Stimulated activated CD8-positive, alpha-beta memory T cell treated with anti-CD3 and anti-CD28 coated beads, Interleukin-4, amount 100 ng/mL, for 4 hours (primary cell): Measurements from ENCODE around the gene MCM3AP.
"Not testable (repeated sequence)": the region's sequence is repeated elsewhere in the genome, so short reads cannot be mapped to it uniquely, and the experiment has no call there.

Experiments used
- DNase-seq, 2 donors: peaks; one replicate each; pipeline ENCODE4 v3.0.0-alpha.2; 2020; ENCODE audit warnings: low read depth in 2 of 2, low spot score in 1 of 2

Gene MCM3AP

DNA sequence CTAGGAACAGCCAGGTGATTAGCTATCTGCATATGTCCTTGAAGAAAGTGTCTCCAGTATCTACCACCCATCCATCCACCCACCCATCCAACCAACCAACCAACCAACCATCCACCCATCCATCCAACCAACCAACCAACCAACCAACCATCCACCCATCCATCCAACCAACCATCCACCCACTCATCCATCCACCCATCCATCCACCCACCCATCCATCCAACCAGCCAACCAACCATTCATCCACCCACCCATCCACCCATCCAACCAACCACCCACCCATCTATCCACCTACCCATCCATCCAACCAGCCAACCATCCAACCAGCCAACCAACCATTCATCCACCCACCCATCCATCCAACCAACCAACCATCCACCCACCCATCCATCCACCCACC is 26.2 kb upstream of the MCM3AP start:
- no peak for DNase-seq

DNA sequence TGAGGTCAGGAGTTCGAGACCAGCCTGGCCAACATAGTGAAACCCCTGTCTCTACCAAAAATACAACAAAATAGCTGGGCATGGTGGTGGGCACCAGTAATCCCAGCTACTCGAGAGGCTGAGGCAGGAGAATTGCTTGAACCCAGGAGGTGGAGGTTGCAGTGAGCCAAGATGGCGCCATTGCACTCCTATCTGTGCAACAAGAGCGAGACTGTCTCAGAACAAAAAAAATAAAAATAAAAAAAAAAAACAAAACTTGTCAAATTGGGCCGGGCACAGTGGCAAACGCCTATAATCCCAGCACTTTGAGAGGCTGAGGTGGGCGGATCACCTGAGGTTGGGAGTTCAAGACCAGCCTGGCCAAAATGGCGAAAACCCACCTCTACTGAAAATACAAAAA is 24.8 kb upstream of the MCM3AP start:
- DNase-seq: not testable (repeated sequence)

DNA sequence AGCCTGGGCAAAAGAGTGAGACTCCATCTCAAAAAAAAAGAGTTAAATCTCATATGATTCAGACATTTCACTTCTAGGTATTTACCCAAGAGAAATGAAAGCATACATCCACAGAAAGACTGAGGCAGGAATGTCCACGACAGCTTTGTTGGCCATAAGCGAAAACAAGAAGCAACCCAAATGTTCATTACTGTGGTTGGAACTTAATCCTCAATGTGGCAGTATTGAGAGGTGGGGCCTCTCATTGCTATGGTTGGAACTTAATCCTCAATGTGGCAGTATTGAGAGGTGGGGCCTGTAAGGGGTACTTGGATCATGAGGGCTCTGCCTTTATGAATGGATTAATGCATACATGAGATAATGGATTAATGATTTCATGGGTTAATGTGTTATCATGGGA is 23.0 kb upstream of the MCM3AP start:
- DNase-seq: no peak

DNA sequence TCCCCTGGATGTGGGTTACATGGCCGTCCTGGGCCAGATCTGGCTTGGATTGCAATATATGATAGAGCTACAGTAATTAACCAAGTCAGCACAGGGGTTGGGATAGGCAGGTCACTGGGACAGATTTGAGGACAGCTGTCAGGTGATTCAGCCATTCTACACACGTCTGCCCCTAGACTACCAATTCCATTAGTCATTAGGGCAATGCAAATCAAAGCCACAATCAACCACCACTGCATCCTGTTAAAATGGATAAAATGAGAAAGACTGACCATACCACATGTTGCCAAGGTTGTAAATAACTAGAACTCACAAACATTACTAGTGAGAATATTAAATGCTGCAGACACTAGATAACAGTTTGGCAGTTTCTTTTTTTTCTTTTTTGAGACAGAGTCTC is 22.2 kb upstream of the MCM3AP start:
- no peak for DNase-seq

DNA sequence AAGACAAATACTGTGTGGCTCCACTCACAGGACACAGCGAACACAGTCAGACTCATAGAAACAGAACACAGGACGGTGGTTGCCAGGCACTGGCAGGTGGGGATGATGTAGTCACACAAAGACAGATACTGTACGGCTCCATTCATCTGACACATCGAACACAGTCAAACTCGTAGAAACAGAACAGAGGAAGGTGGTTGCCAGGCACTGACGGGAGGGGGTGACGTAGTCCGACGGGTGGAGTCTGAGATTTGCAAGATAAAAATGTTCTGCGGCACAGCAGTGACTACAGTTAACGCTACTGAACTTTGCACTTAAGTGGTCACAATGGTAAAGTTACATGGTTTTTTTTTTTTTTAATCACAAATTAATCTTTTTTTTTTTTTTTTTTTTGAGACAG is 19.5 kb upstream of the MCM3AP start:
- no peak for DNase-seq

DNA sequence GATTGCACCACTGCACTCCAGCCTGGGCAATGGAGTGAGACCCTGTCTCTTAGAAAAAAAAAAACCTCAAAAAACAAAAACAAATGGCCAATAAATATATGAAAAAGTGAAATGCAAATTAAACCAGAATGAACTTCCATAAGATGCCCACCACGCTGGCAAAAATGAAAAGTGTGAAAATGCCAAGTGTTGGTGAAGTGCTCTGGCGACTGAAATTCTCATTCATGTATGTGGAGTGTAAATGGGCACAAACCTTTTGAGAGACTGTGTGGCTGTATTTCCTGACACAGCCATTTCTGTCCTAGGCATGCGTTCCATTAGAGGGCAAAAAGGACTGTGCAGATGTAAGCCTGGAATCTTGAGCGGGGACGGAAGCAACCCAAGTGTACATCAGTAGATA is 19.0 kb upstream of the MCM3AP start:
- no peak for DNase-seq

DNA sequence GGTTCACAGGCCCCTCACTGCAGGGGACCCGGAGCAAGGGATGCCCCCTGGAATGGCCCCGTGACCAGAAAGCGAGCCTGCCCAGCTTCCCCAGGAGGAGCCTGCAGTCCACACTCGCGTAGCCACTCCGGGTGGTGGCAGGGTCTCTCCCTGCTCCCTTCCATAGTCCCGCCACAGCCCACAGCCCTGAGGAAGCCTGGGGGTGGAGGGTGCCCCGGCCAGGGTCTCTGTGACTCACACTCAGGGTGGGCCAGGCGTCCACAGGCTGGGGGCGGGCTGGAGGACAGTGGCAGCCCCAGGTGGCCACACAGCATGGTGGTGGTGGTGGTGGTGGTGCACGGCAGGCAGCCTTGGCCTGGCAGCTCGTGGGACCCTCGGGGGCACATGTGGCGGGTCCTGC is 16.3 kb upstream of the MCM3AP start:
- no peak for DNase-seq

DNA sequence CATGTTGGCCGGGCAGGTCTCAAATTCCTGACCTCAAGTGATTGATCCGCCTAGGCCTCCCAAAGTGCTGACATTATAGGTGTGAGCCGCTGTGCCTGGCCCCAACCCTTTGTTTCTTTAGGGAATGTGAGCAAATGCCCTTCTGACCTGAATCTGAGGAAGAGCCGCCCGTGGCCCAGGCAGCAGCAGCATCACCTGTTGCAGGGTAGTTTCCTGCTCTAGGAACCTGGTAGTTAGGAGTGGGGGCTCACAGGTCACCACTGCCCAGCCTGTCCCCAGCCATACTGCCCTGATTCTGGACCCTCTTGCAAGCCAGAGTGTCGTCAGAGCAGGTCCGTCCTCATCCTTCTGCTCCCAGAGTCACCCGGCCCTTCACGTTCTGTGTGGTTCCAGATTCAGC is 13.8 kb upstream of the MCM3AP start:
- DNase-seq: no peak

DNA sequence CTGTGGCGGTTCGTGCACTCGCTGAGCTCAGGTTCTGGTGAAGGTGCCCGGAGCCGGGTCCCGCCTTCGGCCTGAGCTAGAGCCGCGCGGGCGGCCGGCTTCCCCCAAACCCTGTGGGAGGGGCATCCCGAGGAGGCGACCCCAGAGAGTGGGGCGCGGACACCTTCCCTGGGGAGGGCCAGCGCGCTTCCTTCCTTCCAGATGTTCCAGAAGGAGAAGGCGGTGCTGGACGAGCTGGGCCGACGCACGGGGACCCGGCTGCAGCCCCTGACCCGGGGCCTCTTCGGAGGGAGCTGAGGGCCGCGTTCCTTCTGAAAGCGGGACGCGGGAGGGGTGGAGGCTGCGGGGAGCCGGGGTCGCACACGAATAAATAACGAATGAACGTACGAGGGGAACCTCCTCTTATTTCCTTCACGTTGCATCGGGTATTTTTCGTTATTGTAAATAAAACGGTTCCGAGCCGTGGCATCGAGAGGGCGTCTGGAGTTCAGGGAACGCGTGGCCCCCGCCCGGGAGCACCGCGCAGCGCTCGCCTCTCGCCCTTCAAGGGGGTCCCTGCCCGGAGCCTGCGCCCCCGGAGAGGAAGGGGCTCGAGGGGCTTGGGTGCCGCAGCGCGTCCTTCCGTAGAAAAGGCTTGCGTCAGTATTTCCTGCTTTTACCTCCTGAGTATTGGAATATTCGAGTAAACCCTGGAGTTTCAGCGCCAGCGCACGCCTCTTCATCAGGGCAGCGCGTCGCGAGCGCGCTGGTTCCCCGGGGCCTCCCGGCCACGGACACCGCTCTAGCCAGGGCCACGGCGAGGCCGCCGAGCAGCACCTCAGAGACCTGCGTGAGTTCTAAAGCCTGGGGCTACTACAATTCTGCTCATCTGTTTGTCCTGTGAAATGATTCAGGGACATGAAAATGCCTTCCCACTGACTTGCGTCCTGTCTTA is 12.2 kb upstream of the MCM3AP start:
- no peak for DNase-seq

DNA sequence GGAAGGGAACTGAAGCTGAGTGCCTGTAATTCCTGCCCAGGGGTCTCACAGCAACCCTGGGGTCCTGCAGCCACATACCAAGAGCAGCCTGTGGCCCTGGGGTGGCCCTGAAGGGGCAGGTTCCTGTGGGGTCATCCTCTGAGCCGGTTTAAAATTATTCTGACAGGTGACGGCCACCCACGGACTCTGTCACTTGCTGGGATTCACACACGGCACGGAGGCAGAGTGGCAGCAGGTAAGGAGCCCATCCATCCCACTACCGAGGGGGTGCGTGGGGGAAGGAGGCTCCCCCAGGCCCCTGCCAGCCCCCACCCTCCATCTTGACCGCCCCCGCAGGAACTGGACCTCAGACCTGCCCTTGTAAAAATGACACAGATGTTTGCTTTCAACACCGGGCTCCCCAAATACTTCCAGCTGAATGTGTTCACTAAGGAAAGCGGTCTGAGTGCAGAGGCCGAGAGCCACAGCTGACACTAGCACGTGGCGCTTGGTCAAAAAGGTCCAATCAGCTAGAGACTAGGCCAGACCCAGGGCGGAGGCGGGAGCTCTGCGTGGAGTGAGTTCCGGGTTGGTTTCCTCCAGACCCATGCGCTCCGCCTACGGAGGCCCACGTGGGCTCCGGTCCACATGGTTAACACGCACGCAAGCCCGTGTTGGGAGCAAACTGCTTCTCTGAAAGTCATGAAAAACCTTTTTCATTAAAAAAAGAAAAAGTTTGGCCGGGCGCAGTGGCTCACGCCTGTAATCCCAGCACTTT is 10.8 kb upstream of the MCM3AP start:
- DNase-seq: peak; percentile 29 to 35

DNA sequence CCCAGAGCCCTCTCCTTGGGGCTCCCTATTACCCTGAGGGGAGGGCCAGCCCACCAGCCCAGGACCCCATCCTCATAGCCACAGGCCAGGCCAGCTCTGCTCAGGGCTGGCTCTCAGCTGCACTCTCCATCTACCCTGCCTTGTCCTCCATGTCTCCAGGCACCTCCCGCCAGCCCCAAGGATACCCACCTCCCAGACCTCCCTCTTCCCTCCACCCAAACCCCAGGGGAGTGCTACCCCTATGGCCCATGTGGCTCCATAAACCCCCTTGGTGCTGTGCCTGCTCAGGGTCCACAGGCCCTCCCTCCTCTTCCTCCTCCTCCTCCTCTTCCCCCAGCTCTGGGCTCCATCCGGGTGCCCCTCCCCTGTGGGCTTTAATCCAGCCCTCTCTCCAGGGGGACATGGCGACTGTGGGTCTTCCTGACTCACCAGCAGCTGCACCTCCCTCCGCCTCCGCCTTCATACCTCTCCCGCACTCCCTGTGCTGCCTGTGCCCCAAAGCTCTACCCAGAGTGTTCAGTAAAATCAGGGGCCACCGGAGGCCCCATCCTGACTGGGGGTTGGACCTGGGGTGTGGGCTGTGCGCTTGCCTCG is 9.9 kb upstream of the MCM3AP start:
- DNase-seq: no peak

DNA sequence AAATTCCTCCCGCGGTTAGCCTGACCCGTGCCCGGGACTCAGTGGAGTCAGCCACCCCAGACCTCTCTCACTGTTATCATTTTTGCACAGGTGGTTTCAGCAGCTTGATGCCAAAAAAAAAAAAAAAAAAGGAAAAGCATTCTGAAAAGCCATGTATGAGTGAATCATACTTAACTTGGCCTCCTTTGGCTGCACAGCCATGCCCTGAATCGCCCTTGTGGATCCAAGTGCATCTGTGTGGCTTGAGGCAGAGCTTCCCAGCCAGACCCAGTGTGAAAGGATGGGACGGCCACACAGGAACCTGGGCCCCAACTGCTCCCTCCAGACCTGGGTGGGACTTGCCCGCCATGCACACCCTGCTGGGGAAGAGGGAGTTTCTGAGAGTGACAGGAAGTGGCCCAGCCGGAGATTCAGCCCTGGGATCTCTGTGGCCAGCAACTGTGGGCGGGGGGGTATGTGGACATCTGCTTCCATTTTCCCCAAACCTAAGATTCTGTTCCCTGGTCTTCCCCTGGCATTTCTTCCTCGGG is 9.3 kb upstream of the MCM3AP start:
- no peak for DNase-seq

DNA sequence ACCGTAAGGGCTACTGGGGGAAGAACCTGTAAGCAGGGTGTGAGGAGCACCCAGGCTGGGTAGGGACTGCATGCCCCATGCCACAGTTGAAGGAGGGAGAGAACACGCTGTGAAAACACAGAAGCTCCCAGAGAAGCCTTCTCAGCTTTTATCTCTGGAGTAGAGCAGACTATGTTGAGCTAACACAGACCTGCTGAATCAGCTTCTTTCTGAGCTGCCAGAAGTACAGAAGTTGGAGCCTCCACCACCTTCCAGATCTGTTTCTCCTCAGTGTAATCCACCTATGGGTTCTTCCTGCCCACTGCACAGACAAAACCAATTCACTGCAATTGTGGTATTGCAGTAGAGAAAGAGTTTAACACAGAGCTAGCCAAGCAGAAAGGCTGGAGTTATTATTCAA is 6.2 kb upstream of the MCM3AP start:
- no peak for DNase-seq

DNA sequence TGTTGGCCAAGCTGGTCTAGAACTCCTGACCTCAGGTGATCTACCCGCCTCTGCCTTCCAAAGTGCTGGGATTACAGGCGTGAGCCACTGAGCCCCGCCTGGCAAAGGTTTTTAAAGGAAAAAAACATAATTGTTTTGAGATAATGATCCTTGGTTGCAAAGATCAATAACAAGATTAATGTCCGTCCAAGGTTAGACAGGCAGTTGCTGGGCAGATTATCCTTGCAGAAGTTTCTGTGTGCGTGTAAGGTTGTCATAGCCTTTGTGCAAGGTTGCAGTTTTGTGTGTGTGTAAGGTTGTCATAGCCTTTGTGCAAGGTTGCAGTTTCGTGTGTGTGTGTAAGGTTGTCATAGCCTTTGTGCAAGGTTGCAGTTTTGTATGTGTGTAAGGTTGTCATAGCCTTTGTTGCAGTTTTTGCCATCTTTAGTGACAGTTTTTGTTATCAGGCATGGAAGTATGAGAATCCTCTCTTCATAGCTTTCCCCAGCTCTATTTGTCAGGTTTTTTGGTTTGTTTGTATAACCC is 4.3 kb upstream of the MCM3AP start:
- DNase-seq: no peak

DNA sequence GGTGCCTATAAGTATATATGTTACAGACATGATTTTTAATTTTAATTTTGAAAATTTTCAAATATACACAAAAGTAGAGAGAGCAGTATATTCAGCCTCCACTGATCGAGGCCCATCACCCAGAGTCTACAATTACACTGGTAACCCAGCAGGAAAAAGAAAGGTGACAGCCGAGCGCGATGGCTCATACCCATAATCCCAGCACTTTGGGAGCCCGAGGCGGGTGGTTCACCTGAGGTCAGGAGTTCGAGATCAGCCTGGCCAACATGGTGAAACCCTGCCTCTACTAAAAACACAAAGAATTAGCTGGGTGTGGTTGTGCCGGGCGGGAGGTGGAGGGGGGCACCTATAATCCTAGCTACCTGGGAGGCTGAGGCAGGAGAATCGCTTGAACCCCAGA is 2.1 kb upstream of the MCM3AP start:
- no peak for DNase-seq

DNA sequence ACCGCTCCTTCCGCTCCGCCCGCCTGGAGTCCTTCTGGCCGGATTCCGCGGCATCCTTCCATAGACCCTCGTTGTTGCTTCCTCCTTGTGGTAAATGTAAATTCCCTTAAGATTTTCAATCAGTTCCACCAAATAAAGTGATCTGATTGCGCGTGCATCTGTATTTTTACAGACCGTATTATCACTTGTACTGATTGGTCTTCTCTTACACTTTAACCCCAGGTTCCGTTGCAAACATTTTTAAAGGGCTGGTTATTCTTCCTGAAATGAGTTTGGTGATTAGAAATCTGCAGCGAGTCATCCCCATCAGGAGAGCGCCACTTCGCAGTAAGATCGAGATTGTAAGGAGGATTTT is 1.2 kb upstream of the MCM3AP start:
- no peak for DNase-seq

DNA sequence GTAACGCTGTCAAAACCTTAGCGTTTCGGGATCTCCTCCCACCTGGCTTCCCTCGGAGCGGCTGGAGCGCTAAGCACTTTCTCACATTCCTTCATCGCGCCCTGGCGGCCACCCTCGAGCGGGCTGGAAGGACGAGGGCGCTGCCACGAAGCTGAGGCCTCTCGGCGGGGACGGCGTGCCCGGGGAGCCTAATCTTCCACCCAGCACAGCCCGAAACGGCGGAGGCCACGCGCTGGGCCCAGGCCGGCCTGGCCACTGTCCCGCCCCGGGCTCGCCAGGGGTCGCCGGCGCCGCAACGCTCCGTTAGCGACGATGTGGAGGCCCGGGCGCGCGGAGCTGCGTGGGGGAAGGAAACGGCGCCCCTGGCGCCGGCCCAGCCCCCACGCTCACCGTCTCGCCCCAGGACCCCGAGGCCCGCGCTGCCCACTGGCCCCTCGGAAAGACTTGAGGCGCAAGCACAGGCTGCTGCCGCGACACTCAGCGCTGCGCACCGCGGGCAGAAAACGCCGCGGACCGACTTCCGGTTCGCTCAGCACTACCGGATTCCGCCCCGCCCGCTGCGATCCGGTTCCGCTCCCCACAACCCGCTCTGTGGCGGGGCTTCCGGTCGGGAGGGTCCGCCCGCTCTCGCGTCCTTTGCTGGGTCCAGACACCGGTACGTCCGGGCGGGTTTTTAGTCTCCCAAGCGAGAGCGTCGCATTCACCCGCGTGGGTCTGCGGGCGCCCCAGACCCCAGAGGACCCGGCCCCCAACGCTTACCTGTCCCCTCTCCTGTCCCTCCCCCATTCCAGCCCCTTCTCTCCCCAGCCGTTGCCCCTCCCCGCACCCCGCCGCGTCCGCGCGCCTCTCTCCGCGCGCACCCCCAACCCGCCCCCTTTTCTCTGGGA is 593 bp upstream of the MCM3AP start, which contains the start of gene YBEY:
Gene YBEY (plus strand): TSS at position 582 of the 887 bp plus-strand sequence. CDS start 572 bp downstream, outside the sequence.
- DNase-seq: peak; percentile 48 to 68

DNA sequence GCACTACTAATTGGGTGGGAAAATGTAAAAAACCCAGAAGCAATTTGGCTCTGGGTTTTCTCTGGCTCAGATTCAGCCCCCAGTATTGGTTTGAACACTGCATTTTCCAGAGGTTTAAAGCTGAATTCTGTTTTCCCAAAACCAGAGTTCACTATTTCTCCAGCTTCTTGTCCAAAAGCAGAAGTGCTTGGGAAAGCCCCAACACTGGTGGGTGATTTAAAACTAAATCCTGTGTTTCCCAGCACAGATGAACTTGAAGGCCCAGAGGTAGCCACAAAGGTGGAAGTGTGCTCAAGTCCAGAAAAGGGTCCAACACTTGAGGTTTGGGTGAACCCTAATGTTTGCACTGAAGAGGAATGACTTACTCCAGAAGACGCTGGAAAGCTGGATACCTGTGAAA is 678 bp downstream of the MCM3AP start:
- no peak for DNase-seq

DNA sequence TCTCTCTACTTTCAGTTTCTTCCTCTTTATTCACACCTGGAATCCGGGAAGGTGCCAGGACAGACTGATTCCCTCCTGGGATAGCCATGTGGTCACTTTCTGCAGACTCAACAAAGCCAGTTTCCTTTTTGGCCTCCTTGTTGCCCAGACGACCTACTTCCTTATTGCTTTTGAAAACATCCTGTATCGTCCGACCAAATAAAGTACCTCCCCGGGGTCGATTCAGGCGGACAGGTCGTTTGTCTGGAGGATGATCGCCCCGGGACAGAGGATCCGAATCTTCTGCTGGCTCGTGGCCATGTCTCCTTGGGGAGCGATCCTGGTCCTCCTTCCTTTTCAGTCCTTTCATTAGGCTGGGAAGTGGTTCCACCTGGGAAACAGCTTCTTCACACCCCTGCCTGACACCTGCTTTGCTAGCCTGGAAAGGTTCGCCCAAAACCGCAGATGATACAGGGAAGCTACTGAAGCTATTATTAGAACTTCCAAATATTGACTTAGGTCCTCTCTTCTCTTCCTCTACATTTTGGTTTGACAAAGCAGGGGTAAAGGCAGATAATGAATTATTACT is 1.2 kb downstream of the MCM3AP start:
- no peak for DNase-seq

DNA sequence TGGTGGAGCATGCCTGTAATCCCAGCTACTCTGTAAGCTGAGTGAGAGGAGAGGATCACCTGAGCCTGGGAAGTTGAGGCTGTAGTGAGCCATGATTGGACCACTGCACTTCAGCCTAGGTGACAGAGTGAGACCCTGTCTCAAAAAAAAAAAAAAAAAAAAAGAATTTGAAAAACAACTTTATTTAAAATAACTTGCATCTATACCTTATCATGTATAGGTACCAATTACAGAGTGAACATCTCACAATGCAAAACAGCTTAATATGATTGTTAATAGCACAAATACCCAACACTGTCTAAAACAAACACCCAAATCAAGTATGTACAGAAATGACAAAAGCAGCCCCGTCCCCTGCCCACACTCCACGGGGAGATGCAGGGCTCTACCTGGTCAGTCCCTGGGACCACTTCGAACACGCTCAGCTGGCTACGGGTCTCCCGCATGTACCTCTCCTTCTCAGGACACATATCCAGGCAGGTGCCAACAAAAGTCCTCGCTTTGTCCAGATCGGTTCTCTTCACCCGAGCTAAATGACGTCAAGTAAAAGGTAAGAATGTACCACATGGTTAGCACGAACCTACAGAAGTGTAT is 10.5 kb downstream of the MCM3AP start:
- no peak for DNase-seq
